ENCODE results near the gene ASH1L. TPM values are rescaled to one million over a fixed set of nuclear protein-coding genes. Genes with fewer than 3 reads are reported as not detected.

Gene ASH1L
- total and polyA plus RNA-seq, 2 donors (not counting 3 experiments of a cell fraction or from before 2014, with no cell fraction given) = 11.6 to 29.2 TPM

- DNase-seq (ENCODE audit: low read depth, low spot score) (no peak), FAIRE-seq (no peak)
- intact Hi-C loops (cut with micrococcal nuclease) (no loop called here), dilution Hi-C loops (cut with MboI; ENCODE audit: extremely low pct_ligation_motif_present, low sequenced_read_pairs) (no loop called here)
- ChIA-PET POLR2A (no interaction called here), CTCF (interaction anchor here (1.6 kb wide), 2 partner anchors 12 to 125 kb away, joined by 3 read pairs; no protein-coding TSS in a partner anchor)
- Histone ChIP-seq H3K4me1 (ENCODE audit: control insufficient read depth, extremely low read depth, insufficient read depth, low read length) (peaks cover 2% of the 10 kb centered on the region), H3K27ac (ENCODE audit: insufficient read depth, low read depth, low read length) (no peak overlapping the region), H3K4me3 (replicated peaks in 1 of 3; ENCODE audit: insufficient read depth in 1 of 3, low read depth in 1 of 3, low read length in 3 of 3) (no peak overlapping the region), H3K79me2 (ENCODE audit: control insufficient read depth, insufficient read depth, low read length) (no peaks in the 10 kb centered on the region), H3K27me3 (ENCODE audit: control insufficient read depth in 2 of 2, insufficient read depth in 2 of 2, low read length in 2 of 2) (no peaks in the 10 kb centered on the region), H3K36me3 (ENCODE audit: control insufficient read depth in 2 of 2, extremely low read depth in 1 of 2, insufficient read depth in 2 of 2, low read length in 2 of 2) (peaks cover 7 to 9% of the 10 kb centered on the region in 2 experiments), H3K9ac (replicated peaks; ENCODE audit: extremely low read depth, insufficient read depth, low read length) (no peak overlapping the region), H3K4me2 (ENCODE audit: insufficient read depth, low read length) (peak overlapping the region; percentile 17), H4K20me1 (replicated peaks; ENCODE audit: control insufficient read depth, extremely low read depth, insufficient read depth, low read length) (no peaks in the 10 kb centered on the region), H3K9me3 (replicated peaks; ENCODE audit: control insufficient read depth, insufficient read depth, low read length) (no peaks in the 10 kb centered on the region), H3K9me1 (replicated peaks; ENCODE audit: control insufficient read depth, extremely low read depth, insufficient read depth, low read length) (no peaks in the 10 kb centered on the region), H2AFZ (ENCODE audit: low read depth, low read length) (no peak overlapping the region)
- no TSS peak for BruUV-seq (replicated peaks)
- TF ChIP-seq JUN (IDR thresholded peaks at IDR 0.05; ENCODE audit: borderline replicate concordance, insufficient read depth, insufficient read length, low read depth) = no peak
- no peak for TF ChIP-seq POLR2AphosphoS5 (IDR thresholded peaks at IDR 0.05; ENCODE audit: insufficient read depth, low read depth, low read length)
- TF ChIP-seq POLR2A (IDR thresholded peaks at IDR 0.05; ENCODE audit: low read depth, low read length) = no peak
- TF ChIP-seq EZH2 (IDR thresholded peaks at IDR 0.05; ENCODE audit: borderline replicate concordance, low read depth, low read length, severe bottlenecking) = no peak
- TF ChIP-seq CTCF (IDR thresholded peaks at IDR 0.05; ENCODE audit: extremely low read depth in 1 of 2, insufficient read depth in 1 of 2, low read depth in 1 of 2, low read length in 2 of 2) = no peak
- no peak for TF ChIP-seq MAX (IDR thresholded peaks at IDR 0.05; ENCODE audit: insufficient read depth, insufficient read length)
- TF ChIP-seq GATA2 (IDR thresholded peaks at IDR 0.05; ENCODE audit: insufficient read depth, insufficient read length, low read depth, low read length) = no peak
- no peak for TF ChIP-seq MYC (IDR thresholded peaks at IDR 0.05; ENCODE audit: low read depth, low read length)
- TF ChIP-seq FOS (IDR thresholded peaks at IDR 0.05; ENCODE audit: borderline replicate concordance, insufficient read depth, low read length) = no peak
Measured at GRCh38 chr1:155379180-155379579, 183.4 kb downstream of the ASH1L start.

Measured in endothelial cell of umbilical vein (primary cell).